Measurements from ENCODE around the gene XRCC3. TPM values are rescaled to one million over a fixed set of nuclear protein-coding genes. Genes with fewer than 3 reads are reported as not detected.

XRCC3 gene
- polyA plus RNA-seq, 3 donors = 0.66 to 8.1 (median 2.0) TPM

GRCh38 chr14:103690332-103690731 lies 24.9 kb downstream of the XRCC3 start:
- H3K36me3 ChIP-seq (replicated peaks in 1 of 2; ENCODE audit: control insufficient read depth in 1 of 2, insufficient read depth in 2 of 2, low read length in 2 of 2) = peaks cover 81 to 94% of the 10 kb centered on the region in 2 donors
- Mint-ChIP-seq H3K4me3 (no peak overlapping the region), H3K27me3 (ENCODE audit: low read depth in 3 of 3) (peaks cover 0 to 1% (median 0%) of the 10 kb centered on the region in 3 donors), H3K36me3 (peaks cover 72 to 81% of the 10 kb centered on the region in 2 donors), H3K27ac (no peak overlapping the region), H3K4me1 (no peaks in the 10 kb centered on the region), H3K9me3 (peaks cover 0 to 2% (median 0%) of the 10 kb centered on the region in 7 donors)
- no peak for DNase-seq
- H2AFZ ChIP-seq (ENCODE audit: insufficient read depth, low read depth, low read length, poor library complexity, severe bottlenecking) = no peak overlapping the region
- H3K4me1 ChIP-seq (ENCODE audit: control insufficient read depth in 1 of 2, insufficient read depth in 2 of 2, low read length in 2 of 2) = no peaks in the 10 kb centered on the region
- no peak overlapping the region for H3K4me3 ChIP-seq (replicated peaks in 1 of 3; ENCODE audit: low read depth in 2 of 3, low read length in 3 of 3)
- no peak overlapping the region for H3K9ac ChIP-seq (ENCODE audit: insufficient read depth, low read length, poor library complexity, severe bottlenecking)
- no peak overlapping the region for H3K27ac ChIP-seq (ENCODE audit: low read depth in 1 of 2, low read length in 2 of 2)
- WGBS (ENCODE audit: insufficient coverage) = 95% methylated on average over 4 of the region's 8 CpGs
- no peaks in the 10 kb centered on the region for H3K79me2 ChIP-seq (ENCODE audit: insufficient read depth, low read length)
- H3K27me3 ChIP-seq (ENCODE audit: control insufficient read depth in 2 of 2, insufficient read depth in 2 of 2, low read length in 2 of 2) = no peaks in the 10 kb centered on the region
- H4K20me1 ChIP-seq (ENCODE audit: insufficient read depth, low read length) = peaks cover 56% of the 10 kb centered on the region
- no peak overlapping the region for H3K4me2 ChIP-seq (replicated peaks; ENCODE audit: extremely low read depth, low read length, poor library complexity, severe bottlenecking)
- intact Hi-C loops (cut with micrococcal nuclease) = no loop called here
- H3K9me3 ChIP-seq (replicated peaks in 1 of 2; ENCODE audit: control insufficient read depth in 1 of 2, insufficient read depth in 1 of 2, low read length in 2 of 2) = no peaks in the 10 kb centered on the region
- TF ChIP-seq CTCF (IDR thresholded peaks at IDR 0.05) = no peak

DNA sequence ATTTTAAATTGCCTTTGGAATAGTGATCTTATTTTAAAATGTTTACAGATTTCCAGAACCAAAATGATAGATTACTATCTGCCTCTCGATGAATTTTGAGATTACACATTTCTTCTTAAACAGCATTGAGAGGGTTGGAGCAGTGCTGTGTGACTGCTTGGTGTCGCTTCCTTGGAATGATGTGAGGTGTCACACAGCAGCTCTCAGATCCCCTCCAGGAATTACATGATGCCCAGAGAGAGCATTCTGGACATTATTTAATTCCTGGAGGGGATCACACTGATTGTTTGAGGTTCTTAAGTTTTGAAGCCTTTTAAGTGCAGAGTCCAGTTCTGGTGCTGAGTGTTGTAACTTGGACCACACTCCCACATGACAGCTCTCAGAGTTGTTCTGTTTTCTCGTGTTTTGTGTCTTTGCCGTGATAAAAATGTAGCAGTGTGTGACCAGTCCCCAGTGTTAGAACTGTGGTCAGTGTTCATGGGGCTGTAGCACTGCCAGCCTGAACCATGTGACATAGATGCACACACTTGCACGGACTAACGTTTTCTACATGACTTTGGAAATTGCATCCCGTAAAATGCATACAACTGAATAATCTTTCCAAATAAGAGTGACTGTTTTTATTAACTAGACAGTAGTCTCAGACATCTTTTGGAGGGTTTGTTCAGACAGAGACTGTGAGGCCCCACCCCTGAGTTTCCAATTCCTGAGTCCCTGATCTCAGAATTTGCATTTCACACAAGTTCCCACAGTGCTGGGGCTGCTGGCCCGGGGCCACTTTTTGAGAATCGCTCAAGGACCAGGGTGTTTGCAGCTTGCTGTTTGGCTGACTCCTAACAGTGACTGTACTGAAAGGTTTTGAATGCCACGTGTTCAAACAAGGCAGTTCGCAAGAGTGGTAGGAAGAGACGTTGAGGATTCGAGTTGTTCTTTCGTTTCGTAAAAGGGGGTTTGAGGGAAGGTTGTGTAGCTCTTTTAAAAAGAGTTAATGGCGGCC lies 26.0 kb downstream of the XRCC3 start:
- 98% methylated on average over 11 of the region's 16 CpGs for WGBS (ENCODE audit: insufficient coverage)
- Histone ChIP-seq H3K79me2 (ENCODE audit: insufficient read depth, low read length) (no peaks in the 10 kb centered on the region), H3K27ac (ENCODE audit: low read depth in 1 of 2, low read length in 2 of 2) (no peak overlapping the region), H2AFZ (ENCODE audit: insufficient read depth, low read depth, low read length, poor library complexity, severe bottlenecking) (no peak overlapping the region), H3K9me3 (replicated peaks in 1 of 2; ENCODE audit: control insufficient read depth in 1 of 2, insufficient read depth in 1 of 2, low read length in 2 of 2) (no peaks in the 10 kb centered on the region), H3K4me1 (ENCODE audit: control insufficient read depth in 1 of 2, insufficient read depth in 2 of 2, low read length in 2 of 2) (no peaks in the 10 kb centered on the region), H3K36me3 (replicated peaks in 1 of 2; ENCODE audit: control insufficient read depth in 1 of 2, insufficient read depth in 2 of 2, low read length in 2 of 2) (peaks cover 83 to 97% of the 10 kb centered on the region in 2 donors), H4K20me1 (ENCODE audit: insufficient read depth, low read length) (peaks cover 60% of the 10 kb centered on the region), H3K4me2 (replicated peaks; ENCODE audit: extremely low read depth, low read length, poor library complexity, severe bottlenecking) (no peak overlapping the region), H3K27me3 (ENCODE audit: control insufficient read depth in 2 of 2, insufficient read depth in 2 of 2, low read length in 2 of 2) (no peaks in the 10 kb centered on the region), H3K9ac (ENCODE audit: insufficient read depth, low read length, poor library complexity, severe bottlenecking) (no peak overlapping the region), H3K4me3 (replicated peaks in 1 of 3; ENCODE audit: low read depth in 2 of 3, low read length in 3 of 3) (no peak overlapping the region)
- DNase-seq = no peak
- no peak for TF ChIP-seq CTCF (IDR thresholded peaks at IDR 0.05)
- Mint-ChIP-seq H3K27me3 (ENCODE audit: low read depth in 3 of 3) (peaks cover 0 to 1% (median 0%) of the 10 kb centered on the region in 3 donors), H3K4me3 (no peak overlapping the region), H3K27ac (no peak overlapping the region), H3K4me1 (no peaks in the 10 kb centered on the region), H3K9me3 (peaks cover 0 to 4% (median 0%) of the 10 kb centered on the region in 7 donors), H3K36me3 (peaks cover 74 to 87% of the 10 kb centered on the region in 2 donors)
- intact Hi-C loops (cut with micrococcal nuclease) = loop anchor here in 1 of 2 donors (10.0 kb wide), 1 partner anchor 114 kb away; no protein-coding TSS in a partner anchor
